GM19438 (cell line): ENCODE measurements around the gene SUGP1.
"Not testable (repeated sequence)": the region's sequence is repeated elsewhere in the genome, so short reads cannot be mapped to it uniquely, and the experiment has no call there.

Experiments
- ATAC-seq: cut with Tn5 transposase; IDR thresholded peaks from one replicate; pipeline ENCODE4 v1.9.1; 2021; ENCODE audit warnings: low read depth; ENCODE audit not compliant: unreplicated experiment

The SUGP1 gene

GRCh38 chr19:19320361-19321140 is at the start of gene SUGP1, which contains the start of gene MAU2:
TSS of gene SUGP1 (minus strand) at chr19:19320509. CDS start at chr19:19320496, 13 bp downstream.
TSS of gene MAU2 (plus strand) at chr19:19320829. CDS start at chr19:19320860, 31 bp downstream.
- ATAC-seq: peak; percentile 86

- no peak for ATAC-seq
These were observed 47.8 kb upstream of the SUGP1 start for GRCh38 chr19:19368087-19368486.

- ATAC-seq: no peak
These were observed 46.4 kb upstream of the SUGP1 start for GRCh38 chr19:19366434-19367396.

- ATAC-seq: no peak
These were observed 41.8 kb upstream of the SUGP1 start for GRCh38 chr19:19362075-19362474.

- no peak for ATAC-seq
These were observed 40.8 kb upstream of the SUGP1 start for GRCh38 chr19:19361075-19361594.

- no peak for ATAC-seq
These were observed 36.7 kb upstream of the SUGP1 start for GRCh38 chr19:19356901-19357566.

GRCh38 chr19:19356500-19356899 is 36.2 kb upstream of the SUGP1 start:
- no peak for ATAC-seq

- no peak for ATAC-seq
These were observed 35.4 kb upstream of the SUGP1 start for GRCh38 chr19:19355606-19356139.

- ATAC-seq: no peak
These were observed 34.6 kb upstream of the SUGP1 start for GRCh38 chr19:19354932-19355331.

- no peak for ATAC-seq
These were observed 33.7 kb upstream of the SUGP1 start for GRCh38 chr19:19354007-19354406.

GRCh38 chr19:19352823-19353222 is 32.5 kb upstream of the SUGP1 start:
- no peak for ATAC-seq

GRCh38 chr19:19350756-19351155 is 30.4 kb upstream of the SUGP1 start:
- not testable (repeated sequence) for ATAC-seq

- no peak for ATAC-seq
These were observed 29.1 kb upstream of the SUGP1 start for GRCh38 chr19:19349365-19349764.

GRCh38 chr19:19348266-19348665 is 28.0 kb upstream of the SUGP1 start:
- no peak for ATAC-seq

GRCh38 chr19:19347401-19348110 is 27.2 kb upstream of the SUGP1 start:
- ATAC-seq: no peak

- no peak for ATAC-seq
These were observed 25.7 kb upstream of the SUGP1 start for GRCh38 chr19:19345970-19346369.

- no peak for ATAC-seq
These were observed 24.9 kb upstream of the SUGP1 start for GRCh38 chr19:19345232-19345631.

GRCh38 chr19:19343762-19344161 is 23.5 kb upstream of the SUGP1 start:
- no peak for ATAC-seq

- no peak for ATAC-seq
These were observed 22.7 kb upstream of the SUGP1 start for GRCh38 chr19:19343016-19343362.
